22Rv1 (cell line): ENCODE measurements around the gene IL19.

Experiments used
- H3K27ac ChIP-seq: fragments of 450-650 bp; 2 replicates; pipeline ENCODE4 v1.5.1; 2017
- ZFX ChIP-seq: fragments of 450-650 bp; IDR thresholded peaks from 2 replicates; pipeline ENCODE4 v1.6.1; 2017; ENCODE audit warnings: antibody characterized with exemption, borderline replicate concordance
- TF ChIP-seq, protein P1 (sequence below): fragments of 450-650 bp; IDR thresholded peaks from 2 replicates; pipeline ENCODE4 v1.5.1; 2017; ENCODE audit warnings: mild to moderate bottlenecking

Gene IL19

DNA sequence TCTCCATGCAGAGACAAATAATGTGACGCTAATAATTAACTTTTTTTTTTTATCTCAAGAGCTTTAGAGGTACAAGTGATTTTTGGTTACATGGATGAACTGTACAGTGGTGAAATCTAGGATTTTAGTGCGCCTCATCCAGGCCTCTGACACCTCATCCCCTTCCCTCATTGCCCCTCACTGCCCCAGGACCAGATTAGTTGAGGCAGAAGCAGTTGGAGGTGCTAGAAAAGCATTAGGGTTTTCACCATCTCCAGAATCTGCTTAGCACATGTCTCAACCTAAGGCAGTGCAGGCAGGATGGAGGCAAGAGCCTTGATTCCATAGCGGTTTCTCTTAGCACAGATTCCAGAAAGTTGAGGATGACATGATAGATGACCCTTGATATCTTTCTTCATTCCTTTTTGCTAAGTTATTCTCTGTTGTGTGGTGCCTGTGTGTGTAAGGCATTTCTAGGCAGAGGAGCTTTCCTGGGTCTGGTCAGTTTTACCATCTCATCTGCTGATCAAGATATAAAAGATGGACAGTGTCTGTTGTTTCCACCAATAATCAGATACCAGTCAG, 18.0 kb downstream of the IL19 start:
- TF ChIP-seq, protein P1, sequence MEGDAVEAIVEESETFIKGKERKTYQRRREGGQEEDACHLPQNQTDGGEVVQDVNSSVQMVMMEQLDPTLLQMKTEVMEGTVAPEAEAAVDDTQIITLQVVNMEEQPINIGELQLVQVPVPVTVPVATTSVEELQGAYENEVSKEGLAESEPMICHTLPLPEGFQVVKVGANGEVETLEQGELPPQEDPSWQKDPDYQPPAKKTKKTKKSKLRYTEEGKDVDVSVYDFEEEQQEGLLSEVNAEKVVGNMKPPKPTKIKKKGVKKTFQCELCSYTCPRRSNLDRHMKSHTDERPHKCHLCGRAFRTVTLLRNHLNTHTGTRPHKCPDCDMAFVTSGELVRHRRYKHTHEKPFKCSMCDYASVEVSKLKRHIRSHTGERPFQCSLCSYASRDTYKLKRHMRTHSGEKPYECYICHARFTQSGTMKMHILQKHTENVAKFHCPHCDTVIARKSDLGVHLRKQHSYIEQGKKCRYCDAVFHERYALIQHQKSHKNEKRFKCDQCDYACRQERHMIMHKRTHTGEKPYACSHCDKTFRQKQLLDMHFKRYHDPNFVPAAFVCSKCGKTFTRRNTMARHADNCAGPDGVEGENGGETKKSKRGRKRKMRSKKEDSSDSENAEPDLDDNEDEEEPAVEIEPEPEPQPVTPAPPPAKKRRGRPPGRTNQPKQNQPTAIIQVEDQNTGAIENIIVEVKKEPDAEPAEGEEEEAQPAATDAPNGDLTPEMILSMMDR, result no peak
- no peak for TF ChIP-seq ZFX
- no peak overlapping the region for H3K27ac ChIP-seq

DNA sequence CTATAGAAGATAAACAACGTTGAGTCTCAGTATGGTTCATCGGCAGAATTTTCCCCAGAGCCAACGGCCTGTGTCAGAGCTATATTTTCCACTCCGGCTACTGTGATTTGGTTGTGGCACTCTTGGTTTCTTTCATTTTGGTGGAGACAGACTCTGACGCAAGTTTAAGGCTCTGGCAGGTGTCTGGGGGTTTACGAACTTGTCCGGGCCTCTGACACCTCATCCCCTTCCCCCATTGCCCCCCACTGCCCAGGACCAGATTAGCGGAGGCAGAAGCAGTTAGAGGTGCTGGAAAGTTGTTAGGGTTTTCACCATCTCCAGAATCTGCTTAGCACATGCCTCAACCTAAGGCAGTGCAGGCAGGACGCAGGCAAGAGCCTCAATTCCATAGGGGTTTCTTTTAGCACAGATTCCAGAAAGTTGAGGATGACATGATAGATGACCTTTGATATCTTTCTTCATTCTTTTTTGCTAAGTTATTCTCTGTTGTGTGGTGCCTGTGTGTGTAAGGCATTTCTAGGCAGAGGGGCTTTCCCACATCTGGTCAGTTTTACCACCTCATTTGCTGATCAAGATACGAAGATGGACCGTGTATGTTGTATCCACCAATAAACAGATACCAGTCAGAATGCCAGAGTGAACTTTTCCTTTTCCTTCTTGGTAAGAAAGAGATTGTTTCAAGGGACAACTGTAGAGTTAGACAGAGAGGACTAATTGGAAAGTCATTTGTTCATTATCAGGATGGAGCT, 20.1 kb downstream of the IL19 start:
- H3K27ac ChIP-seq, result no peak overlapping the region
- TF ChIP-seq, protein P1, result no peak
- TF ChIP-seq ZFX, result no peak

DNA sequence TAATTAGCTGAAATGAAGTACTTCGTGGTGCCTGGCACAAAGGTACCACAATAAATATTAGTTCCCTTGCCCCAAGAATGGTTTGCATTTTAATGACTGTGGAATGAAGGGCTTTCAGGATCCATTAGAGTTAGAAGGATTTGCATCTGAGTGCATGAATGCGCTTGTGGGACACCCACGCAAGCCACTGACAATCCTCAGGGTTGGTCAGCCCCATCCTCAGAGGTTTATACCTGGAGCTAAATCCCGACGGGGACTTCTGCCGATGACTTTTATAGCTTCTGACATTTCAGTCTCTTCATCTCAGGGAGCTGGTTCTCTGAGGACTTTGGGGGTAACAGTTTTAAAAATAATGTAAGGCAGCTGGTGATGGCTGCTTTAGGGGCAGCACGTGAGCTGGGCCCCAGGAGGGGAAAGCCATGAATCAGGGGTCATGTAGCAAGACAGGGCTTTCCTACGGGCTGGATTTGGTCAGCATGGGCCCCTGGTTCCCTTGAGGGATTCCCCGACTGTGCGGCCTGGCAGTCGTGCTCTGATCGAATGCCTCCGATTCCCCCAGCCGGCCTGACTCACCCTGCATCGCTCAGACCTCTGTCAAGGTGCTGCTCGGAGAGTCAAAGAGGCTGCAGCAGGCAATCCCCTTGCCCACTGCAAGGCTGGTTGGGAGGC, 22.5 kb downstream of the IL19 start:
- TF ChIP-seq ZFX, result no peak
- TF ChIP-seq, protein P1, result no peak
- H3K27ac ChIP-seq, result no peak overlapping the region

DNA sequence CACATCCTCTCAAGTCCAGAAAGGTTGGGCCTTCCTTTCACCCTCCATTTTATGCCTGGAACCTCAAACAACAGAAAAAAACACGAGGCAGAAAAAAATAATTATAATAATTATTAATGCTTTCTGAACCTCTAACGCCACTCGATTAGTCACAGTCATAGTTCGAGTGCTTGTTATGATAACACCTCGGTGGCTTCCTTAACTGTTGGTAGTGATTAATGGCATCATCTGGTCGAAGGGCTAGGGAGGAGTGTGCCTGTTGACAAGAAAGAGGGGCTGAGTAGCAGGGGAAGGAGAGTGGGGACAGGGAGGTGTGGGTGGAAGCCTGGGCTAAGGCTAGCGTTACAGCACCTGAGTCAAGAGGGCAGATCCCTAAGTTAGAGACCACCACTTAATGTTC, 23.0 kb downstream of the IL19 start:
- no peak for TF ChIP-seq ZFX
- TF ChIP-seq, protein P1, result no peak
- no peak overlapping the region for H3K27ac ChIP-seq

DNA sequence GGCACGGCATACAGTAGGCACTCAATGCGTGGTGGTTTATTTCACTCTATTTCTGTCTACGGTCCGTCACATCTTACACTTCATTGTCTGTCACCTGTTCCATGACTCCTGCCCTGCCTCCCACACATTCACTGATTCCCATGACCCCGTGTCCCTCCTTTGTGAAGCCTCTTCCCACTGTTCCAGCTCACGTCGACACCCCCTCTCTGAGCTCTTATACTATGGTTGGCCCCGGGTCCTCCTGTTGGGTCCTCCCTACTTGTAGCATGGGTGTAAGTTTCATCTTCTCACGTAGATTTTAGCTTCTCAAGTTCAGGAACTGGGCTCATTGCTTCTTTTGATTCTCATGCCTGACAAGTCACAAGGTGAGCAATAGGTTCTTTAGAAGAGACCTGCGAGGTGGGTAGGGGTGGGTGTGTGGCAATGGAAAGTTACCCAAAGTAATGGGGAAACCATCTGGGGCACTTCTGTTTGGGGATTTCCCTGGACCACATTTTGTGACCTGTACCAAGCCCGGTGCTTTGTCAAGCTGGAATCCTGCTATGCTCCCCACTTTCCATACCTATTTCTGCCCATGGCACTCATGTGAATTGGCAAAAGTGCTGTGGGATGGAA, 23.8 kb downstream of the IL19 start:
- H3K27ac ChIP-seq, result no peak overlapping the region
- TF ChIP-seq, protein P1, result no peak

DNA sequence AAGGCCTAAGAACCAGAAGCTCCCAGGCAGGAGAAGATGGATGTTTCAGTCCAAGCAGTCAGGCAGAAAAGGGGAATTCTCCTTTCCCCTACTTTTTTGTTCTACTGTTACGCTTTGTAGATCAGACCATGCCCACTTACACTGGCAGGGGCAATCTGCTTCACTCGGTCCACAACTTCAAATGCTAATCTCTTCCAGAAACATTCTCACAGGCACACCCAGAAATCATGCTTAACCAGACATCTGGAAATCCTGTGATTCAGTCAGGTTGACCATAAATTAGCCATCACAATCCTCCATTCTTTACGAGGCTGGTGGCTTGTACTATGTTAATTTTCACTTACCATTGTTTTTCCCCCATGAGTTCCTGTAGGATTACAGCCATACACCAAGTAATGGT, 25.5 kb downstream of the IL19 start:
- no peak for TF ChIP-seq ZFX
- H3K27ac ChIP-seq, result no peak overlapping the region

DNA sequence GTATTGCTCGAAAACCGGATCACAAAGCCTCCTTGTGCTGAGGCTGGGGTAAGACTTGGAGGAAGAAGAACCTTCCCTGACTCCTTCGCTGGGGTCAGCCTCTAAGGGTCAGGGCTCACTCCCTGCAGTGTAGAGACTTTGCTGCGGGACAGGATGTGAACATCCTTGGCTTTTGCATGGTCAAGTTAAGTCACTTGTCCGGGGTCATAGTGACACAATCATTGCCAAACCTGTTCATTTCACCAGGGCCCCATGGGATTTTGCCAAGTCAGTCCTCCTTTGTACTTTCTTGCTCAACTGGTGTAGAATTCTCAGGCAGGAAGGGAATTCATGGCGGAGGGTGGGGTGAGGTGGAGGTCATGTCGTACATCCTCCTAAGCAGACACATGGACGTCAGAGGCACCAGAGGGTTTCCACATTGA, 26.4 kb downstream of the IL19 start:
- TF ChIP-seq, protein P1, result no peak
- no peak for TF ChIP-seq ZFX
- H3K27ac ChIP-seq, result no peak overlapping the region
